Left renal pelvis (tissue), 4 donors: ENCODE results near the gene USHBP1. TPM values are rescaled to one million over a fixed set of nuclear protein-coding genes. Genes with fewer than 3 reads are reported as not detected.
A peak's percentile ranks its signal among the peaks of the same experiment; 100 is the strongest.
"Not testable (repeated sequence)": the region's sequence is repeated elsewhere in the genome, so short reads cannot be mapped to it uniquely, and the experiment has no call there.

Experiments used
- DNase-seq, 4 donors: peaks; one replicate each; pipeline ENCODE4 v3.0.0-alpha.2; 2013; ENCODE audit warnings: low read depth in 4 of 4, low spot score in 3 of 4
- polyA plus RNA-seq, 4 donors: library from polyadenylated mRNA; unstranded; fragments of 120-200 nt; gene quantifications; one replicate each; pipeline ENCODE4 v1.2.1, GENCODE V29; 2013; ENCODE audit not compliant: insufficient read length in 4 of 4

Gene USHBP1
- polyA plus RNA-seq, 4 donors = 3.1 to 9.0 (median 5.6) TPM

DNA sequence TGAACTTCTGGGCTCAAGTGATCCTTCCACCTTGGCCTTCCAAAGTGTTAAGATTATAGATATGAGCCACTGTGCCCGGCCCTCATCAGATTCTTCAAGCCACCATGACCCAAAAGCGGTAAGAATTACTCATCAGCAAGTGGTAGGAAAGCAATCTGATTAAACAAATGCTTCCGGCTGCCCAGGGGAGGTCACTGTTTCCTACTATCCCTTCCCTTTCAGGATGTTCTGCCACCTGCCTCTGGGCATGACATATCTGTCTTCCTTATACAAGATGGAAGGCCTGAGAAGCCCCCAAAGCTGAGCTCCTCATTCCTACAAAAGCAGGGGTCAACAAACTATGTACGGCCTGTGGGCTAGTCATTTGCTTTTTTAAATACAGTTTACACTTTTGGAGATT is 31.7 kb upstream of the USHBP1 start:
- no peak for DNase-seq

DNA sequence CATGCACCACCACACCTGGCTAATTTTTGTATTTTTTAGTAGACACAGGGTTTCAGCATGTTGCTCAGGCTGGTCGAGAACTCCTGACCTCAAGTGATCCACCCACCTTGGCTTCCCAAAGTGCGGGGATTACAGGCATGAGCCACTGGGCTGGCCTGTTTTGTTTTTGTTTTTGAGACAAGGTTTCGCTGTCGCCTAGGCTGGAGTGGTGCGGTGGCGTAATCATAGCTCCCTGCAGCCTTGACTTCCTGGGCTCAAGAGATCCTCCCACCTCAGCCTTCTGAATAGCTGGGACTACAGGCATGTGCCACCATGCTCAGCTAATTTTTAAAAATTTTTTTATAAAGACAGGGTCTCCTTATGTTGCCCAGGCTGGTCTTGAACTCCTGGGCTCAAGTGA is 31.0 kb upstream of the USHBP1 start:
- DNase-seq = not testable (repeated sequence)

DNA sequence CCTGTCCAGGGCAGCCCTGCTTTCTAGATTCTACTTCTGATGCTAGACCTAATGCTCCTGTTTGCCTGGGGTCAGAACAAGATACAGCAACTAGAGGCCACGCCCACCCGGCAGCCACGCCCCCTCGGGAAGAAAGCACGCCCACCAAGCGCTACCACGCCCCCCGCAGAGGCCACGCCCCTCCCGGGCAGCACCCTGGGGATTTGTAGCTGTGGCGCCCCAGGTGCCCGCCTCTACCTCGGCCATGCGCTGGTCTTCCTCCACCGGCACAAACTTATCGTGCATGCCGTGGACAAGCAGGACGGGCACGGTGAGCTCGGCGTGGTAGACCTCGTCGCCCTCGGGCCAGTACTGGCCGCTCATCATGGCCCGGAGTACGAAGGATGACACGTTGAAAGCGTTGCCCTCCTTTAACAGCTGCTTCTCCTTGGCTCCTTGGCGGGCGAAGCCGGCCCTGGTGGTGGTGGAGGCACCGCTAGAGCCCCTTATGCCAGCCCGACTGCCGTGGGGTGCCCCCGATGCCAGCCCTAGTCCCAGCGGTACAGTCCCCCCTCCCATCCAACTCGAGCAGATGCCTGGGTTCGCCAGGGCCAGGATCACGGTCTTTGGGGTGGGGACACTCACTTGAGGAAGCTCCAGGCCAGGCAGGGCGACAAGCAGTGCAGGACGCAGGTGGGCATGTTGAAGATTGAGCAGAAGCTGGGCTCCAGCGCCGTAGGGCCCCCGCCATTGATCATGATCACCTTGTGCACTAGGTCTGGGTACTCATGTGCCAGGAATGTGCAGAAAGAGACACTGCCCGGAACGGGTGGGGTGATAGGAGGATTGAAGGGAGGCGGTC is 29.7 kb upstream of the USHBP1 start:
- DNase-seq = no peak

DNA sequence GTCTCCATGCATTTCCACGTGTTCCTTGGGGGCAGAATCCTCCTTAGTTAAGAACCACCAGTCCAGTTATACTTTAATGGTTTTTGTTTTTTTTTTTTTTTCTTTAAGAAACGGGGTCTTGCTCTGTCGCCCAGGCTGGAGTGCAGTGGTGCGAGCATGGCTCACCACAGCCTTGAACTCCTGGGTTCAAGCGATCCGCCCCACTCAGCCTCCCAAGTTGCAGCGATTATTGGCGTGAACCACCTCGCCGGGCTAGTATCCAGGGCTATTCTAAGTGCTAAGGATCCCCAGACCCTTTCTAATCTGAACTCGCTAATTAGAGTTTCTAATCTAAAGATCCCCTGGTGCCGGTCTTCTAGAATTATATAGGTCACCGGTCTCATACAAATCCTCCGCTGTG is 29.1 kb upstream of the USHBP1 start:
- no peak for DNase-seq

DNA sequence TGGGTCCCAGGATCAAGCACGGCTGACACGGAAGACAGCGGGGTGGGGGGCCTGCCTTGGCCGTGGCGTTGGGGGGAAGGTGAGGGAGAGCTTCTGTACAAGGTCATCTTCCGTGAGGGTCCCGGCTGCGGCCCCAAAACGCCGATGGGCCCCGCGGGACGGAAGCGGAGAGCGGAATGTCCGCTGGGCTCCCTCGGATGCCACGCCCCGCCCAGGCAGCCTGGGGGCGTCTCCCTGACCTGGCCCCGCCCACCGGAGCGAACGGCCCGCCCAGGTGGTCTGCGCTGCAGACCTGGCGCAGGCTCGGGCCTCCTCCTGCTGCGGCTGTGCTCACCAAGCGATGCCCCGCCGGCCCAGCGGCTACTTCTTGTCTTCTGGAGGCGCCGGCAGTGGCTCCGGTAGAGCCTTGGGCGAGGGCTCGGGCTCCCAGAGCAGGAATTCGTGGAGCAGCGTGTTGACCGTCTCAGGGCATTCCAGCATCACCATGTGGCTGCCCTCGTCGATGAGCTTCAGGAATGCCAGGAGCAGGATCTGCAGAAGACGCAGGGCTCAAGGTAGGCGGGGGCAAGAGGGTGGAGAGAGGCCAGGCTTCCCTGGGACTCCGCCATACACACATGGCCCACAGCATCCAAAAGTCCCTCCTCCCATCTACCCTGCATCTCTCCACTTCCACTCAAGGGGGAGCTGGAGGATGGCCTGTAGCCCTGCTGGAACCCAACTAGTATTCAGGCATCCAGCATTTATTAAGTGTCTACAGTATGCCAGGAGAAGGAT is 27.9 kb upstream of the USHBP1 start:
- peak in 1 of 4 donors; percentile 66 for DNase-seq

DNA sequence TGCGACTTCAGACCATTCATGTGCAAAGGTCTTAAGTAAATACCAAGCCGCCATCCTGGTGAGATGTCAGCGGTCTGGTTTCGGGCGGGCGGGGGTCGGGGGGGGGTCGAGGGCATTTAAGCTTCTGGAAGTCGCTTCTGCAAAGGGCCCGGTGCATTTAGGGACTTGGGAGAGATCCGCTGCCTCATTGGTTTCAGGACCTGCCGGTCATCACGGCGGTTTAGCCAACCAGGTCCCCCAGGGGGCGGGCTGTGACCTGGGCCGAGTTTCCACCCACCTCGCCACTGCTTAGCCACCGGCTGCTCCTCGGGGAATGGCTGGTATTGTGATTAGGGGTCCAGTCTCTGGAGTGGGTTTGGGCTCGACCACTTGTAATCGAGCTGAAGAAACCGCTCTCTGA is 24.9 kb upstream of the USHBP1 start:
- no peak for DNase-seq

DNA sequence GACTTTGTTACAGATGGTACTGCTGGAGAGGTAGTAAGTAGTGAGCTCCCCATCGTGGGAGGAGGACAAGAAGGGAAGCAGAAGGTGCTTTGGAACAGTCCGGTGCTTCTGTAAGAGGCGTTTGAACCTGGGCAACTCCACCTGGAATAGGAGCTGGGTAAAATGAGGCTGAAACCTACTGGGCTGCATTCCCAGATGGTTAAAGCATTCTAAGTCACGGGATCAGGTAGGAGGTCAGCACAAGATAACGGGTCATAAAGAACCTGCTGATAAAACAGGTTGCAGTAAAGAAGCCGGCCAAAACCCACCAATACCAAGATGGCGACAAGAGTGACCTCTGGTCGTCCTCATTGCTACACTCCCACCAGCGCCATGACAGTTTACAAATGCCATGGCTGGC is 22.2 kb upstream of the USHBP1 start:
- DNase-seq = no peak

DNA sequence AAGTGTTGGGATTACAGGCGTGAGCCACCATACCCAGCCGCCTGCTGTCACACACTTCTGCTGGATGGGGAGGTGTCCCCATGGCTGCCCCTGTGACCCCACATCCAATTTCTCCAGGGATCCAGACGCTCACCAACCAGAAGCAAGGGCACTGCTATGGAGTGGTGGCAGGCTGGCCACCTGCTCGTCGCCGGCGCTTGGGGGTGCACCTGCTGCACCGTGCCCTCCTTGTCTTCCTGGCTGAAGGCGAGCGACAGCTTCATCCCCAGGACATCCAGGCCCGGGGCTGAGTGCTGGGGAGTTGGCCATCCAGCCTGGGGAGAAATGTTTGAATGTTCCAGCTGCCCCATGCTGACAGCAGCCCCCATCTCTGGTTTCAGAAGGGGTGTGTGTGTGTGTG is 21.7 kb upstream of the USHBP1 start:
- no peak for DNase-seq

DNA sequence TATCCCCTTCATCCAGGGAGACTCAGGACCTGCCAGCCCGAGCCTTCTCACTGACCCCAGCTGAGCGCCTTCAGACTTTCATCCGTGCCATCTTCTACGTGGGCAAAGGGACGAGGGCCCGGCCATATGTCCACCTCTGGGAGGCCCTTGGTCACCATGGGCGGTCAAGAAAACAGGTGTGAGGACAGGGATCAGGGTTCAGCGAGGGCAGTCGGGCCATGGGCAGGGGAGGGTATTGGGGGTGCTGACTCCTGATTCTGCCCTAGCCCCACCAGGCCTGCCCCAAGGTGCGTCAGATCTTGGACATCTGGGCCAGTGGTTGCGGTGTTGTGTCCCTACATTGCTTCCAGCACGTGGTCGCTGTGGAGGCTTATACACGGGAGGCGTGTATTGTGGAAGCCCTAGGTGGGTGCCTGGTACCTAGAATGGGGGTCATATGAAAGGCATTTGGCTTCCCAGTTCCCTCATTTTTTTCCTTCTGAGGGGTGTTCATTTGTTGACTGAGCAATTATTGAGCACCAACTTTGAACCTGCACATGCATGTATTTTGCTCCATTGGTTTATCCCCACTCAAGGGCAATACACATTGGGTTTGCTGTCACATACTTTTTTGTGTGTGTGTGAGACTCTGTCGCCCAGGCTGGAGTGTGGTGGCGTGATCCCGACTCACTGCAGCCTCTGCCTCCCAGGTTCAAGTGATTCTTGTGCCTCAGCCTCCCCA is 21.0 kb upstream of the USHBP1 start:
- DNase-seq = no peak

DNA sequence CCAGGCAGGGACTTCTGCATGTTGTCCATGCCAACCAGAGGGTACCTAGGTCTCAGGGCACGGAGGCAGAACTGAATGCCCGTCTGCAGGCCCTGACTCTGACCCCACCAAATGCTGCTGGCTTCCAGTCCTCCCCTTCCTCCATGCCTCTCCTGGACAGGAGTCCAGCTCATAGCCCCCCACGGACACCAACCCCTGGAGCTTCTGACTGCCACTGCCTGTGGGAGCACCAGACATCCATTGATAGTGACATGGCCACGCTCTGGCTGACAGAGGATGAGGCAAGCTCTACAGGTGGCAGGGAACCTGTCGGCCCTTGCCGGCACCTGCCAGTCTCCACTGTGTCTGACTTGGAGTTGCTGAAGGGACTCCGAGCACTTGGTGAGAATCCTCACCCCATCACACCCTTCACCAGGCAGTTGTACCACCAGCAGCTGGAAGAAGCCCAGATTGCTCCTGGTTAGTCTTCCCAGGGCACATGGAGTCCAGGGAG is 19.0 kb upstream of the USHBP1 start:
- DNase-seq = no peak

DNA sequence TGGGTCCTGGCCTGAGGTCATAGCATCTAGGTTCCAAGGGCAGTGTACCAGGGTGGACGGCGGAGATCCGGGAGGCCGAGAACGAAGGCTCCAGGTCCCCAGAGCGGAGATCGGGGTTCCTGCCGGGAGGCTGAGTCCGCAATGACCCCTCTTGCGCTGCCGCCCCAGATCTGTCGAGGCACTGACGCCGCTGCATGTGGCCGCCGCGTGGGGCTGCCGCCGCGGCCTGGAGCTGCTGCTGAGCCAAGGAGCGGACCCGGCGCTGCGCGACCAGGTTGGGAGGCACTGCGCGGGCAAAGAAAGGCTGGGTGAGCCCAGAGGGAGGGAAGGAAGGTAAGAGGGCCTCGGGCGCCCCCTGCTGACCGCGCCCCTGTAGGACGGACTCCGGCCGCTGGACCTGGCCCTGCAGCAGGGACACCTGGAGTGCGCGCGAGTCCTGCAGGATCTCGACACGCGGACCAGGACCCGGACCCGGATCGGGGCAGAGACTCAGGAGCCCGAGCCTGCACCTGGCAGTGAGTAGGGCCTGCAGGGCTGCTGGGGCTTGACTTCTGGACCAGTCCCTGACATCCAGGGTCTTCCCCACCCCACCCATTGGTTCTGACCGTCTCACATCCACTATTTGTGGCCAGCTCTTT is 18.1 kb upstream of the USHBP1 start:
- peak in 1 of 4 donors; percentile 41 for DNase-seq

DNA sequence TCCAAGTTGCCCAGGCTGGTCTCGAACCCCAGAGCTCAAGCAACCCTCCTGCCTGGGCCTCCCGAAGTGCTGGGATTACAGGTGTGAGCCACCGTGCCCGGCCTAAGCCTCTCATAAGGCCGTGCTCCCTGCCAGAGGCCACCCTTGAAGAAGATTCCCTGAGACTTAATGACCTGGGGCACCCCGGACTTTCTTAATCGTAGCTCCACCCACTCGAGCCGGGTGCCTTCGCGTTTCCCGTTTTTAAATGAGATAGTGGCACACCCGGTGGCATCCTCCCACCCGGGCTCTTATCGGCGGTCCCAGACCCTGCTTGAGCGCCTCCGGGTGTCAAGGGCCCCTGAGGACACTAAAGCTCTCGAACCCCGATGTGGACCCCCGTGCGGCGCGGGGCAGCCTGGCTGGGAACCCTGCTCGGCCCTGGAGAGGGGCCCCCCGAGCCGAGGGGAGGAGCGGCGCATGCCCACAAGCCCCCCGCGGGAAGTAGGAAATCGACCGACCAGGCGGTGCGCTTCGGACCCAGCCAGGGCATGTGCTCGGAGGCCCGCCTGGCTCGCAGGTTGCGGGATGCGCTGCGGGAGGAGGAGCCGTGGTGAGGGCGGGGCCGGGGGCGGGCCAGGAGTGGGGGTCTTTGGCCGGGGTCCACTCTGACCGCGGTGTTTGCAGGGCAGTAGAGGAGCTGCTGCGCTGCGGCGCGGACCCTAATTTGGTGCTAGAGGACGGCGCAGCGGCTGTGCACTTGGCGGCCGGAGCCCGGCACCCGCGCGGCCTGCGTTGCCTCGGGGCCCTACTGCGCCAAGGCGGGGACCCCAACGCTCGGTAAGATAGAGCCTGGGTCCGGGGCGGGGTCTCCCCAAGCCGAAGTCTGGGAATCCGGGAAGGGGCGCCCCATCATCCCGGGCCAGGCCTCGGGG is 17.1 kb upstream of the USHBP1 start, which contains the start of gene ANKLE1:
Gene ANKLE1, plus strand, starts transcription at position 511 of the 914 bp plus-strand sequence. Its CDS starts 20 bp downstream, at position 531.
- DNase-seq = no peak

DNA sequence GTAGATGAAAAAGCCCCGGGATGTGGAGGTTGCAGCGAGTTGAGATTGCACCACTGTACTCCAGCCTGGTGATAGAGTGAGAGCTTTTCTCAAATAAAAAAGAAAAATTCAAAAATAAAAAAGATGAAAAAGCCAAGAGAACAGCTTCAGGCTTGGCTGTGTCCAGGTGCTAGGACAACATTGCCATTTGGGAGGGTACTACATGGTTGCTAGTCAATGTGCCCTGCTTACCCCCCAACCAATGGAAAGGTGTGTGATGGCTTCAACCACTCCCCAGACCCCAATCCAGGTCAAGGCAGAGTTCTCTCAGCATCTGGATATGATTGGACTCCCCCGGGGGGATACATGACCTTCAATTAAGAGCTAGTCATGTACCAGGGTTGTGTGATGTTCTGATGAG is 14.9 kb upstream of the USHBP1 start:
- no peak for DNase-seq

DNA sequence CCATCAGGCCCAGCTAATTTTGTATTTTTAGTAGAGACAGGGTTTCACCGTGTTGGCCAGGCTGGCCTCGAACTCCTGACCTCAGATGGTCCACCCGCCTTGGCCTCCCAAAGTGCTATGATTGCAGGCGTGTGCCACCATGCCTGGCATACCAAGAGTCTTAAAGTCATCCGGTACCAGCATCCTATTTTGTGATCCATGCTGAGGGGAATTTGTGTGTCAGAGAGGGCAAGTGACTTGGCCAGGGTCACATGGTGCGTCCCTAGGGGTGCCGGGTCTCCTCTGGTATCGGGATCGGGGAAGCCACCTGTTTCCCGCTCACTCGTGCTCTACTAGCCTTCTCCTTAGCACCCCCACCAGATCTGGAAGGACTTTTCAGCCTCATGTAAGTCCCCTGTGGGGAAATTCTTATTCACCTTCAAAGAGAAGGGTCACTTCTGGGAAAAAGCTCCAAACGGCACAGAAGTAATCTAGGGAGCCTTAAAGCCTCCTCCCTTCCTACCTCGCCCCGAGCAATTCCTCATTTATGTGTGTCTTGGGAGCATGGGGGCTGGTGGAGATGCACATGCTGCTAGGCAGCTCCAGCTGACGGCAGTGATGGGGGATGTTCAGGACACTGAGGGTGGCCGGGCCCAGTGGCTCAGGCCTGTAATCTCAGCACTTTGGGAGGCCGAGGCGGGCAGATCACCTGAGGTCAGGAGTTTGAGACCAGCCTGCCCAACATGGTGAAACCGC is 11.1 kb upstream of the USHBP1 start:
- DNase-seq = no peak

DNA sequence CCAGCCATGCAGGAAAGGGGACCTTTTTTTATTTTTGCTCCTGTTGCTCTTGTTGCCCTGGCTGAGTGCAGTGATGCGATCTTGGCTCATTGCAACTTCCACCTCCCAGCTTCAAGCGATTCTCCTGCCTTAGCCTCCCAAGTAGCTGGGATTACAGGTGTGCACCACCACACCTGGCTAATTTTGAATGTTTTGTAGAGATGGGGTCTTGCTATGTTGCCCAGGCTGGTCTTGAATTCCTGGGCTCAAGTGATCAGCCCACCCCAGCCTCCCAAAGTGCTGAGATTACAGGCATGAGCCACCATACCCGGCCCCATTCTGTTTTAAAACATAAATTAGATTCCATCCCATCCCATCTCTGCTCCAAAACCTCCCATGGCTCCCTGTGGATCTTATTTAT is 10.3 kb upstream of the USHBP1 start:
- not testable (repeated sequence) for DNase-seq

DNA sequence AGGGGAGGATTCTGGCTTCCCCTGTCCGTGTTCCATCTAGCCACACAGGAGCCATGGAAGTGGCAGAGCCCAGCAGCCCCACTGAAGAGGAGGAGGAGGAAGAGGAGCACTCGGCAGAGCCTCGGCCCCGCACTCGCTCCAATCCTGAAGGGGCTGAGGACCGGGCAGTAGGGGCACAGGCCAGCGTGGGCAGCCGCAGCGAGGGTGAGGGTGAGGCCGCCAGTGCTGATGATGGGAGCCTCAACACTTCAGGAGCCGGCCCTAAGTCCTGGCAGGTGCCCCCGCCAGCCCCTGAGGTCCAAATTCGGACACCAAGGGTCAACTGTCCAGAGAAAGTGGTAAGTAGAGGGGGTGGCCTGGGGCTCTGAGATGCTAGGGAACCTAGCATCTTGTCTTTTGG is 4.2 kb upstream of the USHBP1 start:
- no peak for DNase-seq

DNA sequence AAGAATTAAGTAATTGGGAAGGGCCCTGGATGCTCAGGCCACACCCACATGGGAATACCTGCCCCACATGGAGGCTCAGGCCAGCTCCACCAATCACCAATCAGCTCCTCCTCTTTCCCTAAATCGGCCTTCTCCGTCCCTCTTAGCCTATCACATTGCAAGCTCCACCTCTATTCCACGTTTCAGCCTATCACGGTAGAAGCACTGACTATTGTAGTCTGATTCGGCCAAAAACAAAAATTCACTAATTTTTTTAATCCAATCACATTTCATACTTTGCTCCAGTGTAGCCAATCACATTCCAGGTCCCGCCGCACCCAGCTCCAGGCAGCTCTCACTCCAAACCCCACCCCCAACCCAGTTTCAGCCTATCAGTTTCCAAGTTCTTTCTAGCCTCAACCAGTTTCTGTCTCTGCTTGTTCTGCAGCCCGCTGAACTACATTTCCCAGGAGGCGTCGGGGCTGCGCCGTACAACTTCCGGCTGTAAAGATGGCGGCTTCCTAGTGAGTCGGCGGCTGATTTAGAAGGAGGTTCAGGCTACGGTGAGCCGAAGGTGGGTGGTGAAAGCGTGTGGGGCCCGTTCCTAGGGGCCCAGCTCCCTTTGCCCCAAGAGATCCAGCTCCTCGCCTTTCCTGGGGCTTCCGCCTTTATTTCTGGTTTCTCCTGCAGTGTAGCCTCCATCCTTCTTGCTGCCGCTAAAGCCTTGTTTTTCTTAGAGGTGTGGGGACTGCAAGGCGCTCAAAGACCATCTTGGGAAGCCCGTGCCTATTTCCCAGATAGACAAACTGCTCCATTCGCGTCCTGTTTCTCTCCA is 2.6 kb upstream of the USHBP1 start, which contains the start of gene BABAM1:
Gene BABAM1, plus strand, starts transcription at position 469 of the 814 bp plus-strand sequence. CDS start 1,364 bp downstream, outside the sequence.
- DNase-seq = peak; percentile 94 to 99 (median 96)

DNA sequence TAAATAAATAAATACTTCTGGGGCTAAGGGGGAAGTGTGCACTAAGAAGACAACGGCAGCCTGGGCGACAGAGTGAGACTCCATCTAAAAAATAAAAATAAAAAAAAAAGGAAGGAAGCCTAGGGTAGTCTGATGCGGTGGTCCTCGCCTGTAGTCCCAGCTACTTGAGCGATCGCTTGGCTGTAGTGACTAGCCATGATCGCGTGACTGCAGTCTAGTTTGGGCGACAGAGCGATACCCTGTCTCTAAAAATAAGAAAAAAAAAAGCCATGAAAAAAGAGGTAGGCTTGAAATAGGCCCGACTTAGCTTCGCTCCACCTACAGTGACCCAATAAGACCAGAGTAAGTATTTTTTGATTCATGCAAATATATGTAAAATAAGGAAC is 2.0 kb upstream of the USHBP1 start:
- no peak for DNase-seq
